Choroid plexus epithelial cell (primary cell): ENCODE results near the gene PAN2.

ENCODE experiments used
- DNase-seq: peaks from one replicate; pipeline ENCODE4 v3.0.0-alpha.2; 2010; ENCODE audit warnings: low read depth
- H3K4me3 ChIP-seq: 2 replicates; pipeline ENCODE4 v1.5.1; 2011; ENCODE audit warnings: low read depth, mild to moderate bottlenecking, control low read depth, low read length, moderate library complexity
- TF ChIP-seq, protein P1 (sequence below): conservative IDR thresholded peaks from 2 replicates; pipeline ENCODE4 v1.5.1; 2011; ENCODE audit warnings: low read depth, mild to moderate bottlenecking, control low read depth, inconsistent platforms, low read length, moderate library complexity

Gene PAN2

DNA sequence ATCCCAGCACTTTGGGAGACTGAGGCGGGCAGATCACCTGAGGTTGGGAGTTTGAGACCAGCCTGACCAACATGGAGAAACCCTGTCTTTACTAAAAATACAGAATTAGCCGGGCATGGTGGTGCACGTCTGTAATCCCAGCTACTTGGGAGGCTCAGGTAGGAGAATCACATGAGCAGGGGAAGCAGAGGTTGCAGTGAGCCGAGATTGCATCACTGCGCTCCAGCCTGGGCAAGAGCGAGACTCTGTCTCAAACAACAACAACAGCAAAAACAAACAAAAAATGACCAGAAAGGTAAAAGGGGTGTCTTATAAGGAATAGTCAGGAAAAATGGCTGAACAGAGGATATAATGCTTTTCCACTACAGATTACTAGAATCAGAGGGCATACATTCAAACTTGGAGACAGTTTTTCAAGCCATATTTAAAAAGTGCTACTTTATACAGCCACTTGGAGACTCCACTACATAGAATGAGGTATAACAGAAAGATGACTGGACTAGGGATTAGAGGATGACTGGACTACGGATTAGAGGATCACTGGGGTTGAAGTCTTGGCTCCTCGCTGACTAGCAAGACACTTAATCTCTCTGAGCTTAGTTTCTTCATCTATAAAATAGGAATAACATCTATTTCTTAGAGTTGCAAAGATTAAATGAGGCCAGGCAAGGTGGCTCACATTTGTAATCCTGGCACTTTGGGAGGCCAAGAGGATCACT is 28.8 kb downstream of the PAN2 start:
- H3K4me3 ChIP-seq, result no peak overlapping the region
- DNase-seq, result no peak
- TF ChIP-seq, protein P1, sequence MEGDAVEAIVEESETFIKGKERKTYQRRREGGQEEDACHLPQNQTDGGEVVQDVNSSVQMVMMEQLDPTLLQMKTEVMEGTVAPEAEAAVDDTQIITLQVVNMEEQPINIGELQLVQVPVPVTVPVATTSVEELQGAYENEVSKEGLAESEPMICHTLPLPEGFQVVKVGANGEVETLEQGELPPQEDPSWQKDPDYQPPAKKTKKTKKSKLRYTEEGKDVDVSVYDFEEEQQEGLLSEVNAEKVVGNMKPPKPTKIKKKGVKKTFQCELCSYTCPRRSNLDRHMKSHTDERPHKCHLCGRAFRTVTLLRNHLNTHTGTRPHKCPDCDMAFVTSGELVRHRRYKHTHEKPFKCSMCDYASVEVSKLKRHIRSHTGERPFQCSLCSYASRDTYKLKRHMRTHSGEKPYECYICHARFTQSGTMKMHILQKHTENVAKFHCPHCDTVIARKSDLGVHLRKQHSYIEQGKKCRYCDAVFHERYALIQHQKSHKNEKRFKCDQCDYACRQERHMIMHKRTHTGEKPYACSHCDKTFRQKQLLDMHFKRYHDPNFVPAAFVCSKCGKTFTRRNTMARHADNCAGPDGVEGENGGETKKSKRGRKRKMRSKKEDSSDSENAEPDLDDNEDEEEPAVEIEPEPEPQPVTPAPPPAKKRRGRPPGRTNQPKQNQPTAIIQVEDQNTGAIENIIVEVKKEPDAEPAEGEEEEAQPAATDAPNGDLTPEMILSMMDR, result no peak

DNA sequence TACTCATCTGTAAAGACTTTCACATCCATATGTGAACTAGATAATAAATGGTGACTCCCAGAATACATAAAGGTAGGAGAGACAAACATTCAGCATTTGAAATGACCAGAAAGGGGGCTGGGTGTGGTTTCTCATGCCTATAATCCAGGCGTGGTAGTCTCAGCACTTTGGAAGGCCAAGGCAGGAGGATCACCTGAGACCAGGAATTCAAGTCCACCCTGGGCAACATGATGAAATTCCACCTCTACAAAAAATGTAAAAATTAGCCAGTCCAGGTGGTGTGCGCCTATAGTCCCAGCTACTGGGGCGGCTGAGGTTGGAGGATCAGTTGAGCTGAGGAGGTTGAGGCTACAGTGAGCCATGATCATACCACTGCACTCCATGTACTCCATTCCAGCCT is 29.5 kb downstream of the PAN2 start:
- no peak for DNase-seq
- TF ChIP-seq, protein P1, result no peak
- no peak overlapping the region for H3K4me3 ChIP-seq

DNA sequence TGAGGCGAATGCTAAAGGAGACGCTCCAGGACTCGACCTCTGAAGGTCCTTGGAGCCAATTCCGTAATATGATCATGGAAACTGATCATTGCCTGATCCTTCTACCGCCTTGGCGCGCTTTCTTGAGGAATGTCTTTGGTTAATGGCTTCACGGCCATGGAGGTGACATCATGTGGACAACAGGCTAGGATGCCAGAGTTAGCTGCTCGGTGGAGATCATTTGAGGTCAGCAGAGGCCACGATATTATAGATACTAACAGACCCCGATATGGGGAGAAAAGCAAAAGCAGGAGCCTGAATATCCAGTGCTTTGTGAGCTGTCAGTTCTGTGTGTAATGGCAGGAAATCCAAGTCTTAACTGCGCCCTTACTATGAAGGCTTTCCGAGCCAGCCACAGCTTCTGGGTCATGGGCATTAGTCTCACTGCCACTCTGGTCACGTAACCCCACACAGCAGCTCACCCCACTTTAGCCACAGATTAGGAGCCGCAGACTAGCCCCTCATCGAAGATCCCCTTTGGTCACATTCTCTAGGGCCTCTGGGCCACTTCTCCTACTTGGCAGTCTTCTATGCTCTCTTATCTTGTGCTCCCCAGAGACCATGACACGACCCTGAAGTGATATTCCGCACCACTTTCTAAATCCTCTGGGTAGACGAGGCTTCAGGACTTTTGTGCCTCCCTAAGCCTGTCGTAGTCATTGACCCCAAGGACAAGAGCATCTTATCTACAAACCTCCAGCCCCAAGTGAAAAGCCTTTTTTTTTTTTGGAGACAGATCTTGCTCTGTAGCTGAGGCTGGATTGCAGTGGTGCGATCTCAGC is 32.9 kb downstream of the PAN2 start:
- H3K4me3 ChIP-seq, result peak overlapping the region; percentile 90
- DNase-seq, result no peak
- TF ChIP-seq, protein P1, result no peak

DNA sequence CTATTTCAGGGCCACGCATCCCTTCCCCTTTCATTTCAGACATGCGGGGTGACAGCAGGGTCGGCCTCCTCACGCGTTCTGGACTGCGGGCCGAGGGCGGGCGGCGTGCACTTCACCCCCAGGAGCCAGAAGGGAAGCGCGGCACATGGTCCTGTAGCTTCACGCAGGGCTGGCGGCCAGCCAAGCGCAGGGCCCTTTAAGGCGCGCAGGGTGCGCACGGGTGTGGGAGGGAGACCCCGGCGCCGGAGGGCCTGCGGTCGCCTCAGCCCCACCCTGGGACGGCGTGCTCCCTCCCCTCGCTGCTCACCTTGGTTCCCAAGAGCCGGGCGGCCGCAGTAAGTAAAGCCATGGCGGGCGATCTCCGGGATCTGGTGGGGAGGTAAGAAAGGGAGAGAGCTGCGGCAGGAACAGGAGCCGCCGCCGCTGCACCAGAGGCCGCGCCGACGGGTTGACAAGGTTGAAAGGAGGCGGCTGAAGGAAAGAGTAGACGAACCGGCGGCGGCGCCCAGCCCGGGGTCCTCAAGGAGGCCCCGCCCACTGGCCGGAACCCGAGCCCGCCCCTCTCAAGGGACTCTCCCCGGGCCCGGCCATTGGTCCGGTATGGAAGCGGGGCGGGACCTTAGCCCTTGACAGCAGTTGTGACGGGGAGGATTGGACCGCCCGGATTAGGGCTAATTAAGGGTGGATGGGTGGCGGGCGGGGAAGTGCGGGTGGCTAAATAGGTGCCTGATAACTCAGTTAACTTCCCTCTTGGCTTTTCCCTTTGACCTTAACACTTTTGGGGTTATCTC is 33.8 kb downstream of the PAN2 start, which contains the start of gene CS:
TSS of gene CS (minus strand) at position 478 of the 791 bp plus-strand sequence. CDS start at position 349, 129 bp downstream.
- peak within 1 kb of the TSS; percentile 90 for H3K4me3 ChIP-seq
- peak; percentile 99 for DNase-seq
- TF ChIP-seq, protein P1, result no peak

DNA sequence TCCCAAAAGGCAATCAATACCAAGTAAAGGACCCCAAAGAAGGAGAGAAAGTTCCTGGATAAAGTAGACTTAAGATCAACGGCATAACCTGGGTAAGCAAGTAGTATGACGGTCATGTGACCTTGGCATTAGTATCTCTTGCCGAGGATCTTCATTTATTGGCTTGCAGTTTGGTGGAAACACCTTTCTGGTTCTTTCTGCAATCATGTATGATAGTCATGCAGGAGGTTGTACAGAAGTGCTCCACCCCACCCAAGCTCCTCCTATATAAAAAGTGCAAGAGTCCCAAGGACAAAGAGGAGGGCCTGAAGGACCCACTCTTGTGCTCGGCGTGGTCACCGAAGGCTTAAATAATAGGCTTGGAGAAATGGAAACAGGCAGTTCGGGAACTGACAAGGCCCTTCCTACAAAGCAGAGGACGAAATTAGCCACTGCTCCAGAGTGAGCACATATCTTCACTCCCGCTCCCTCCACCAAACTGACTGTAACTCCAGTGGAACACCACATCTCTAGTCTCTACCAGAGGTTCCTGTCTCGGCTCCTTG is 34.4 kb downstream of the PAN2 start:
- DNase-seq, result no peak
- peak overlapping the region; percentile 90 for H3K4me3 ChIP-seq
- TF ChIP-seq, protein P1, result no peak

DNA sequence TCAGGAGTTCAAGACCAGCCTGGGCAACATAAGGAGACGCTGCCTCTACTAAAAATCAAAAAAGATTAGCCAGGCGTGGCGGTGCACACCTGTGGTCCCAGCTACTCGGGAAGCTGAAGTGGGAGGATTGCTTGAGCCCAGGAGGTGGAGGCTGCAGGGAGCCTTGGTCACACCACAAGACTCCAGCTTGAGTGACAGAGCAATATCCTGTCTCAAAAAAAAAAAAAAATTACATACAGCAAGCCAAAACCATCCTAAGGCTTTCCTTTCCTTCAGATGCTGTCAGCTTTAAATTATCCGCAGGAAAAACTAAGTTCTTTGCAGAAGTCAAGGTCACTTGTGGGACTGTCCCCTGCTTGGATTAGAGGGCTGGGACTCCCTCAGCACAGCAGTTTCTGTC is 35.0 kb downstream of the PAN2 start:
- no peak for DNase-seq
- TF ChIP-seq, protein P1, result no peak

More for the DNA sequence above, 35.0 kb downstream of the PAN2 start:
- peak overlapping the region; percentile 90 for H3K4me3 ChIP-seq
